Bronchial epithelial cell (primary cell): ENCODE measurements around the gene ZMAT5. TPM values are rescaled to one million over a fixed set of nuclear protein-coding genes. Genes with fewer than 3 reads are reported as not detected.
"Not testable (repeated sequence)": the region's sequence is repeated elsewhere in the genome, so short reads cannot be mapped to it uniquely, and the experiment has no call there.

Experiments used
- DNase-seq: peaks from one replicate; pipeline ENCODE4 v3.0.0-alpha.2; 2010; ENCODE audit warnings: low read depth
- FAIRE-seq: peaks from 2 replicates; lab custom pipeline; 2011; peaks lifted over from hg19 to GRCh38; lab: Jason Lieb, UNC
- H3K27me3 ChIP-seq: 2 replicates; pipeline ENCODE4 v1.5.1; 2011; ENCODE audit warnings: low read length; ENCODE audit not compliant: control insufficient read depth, insufficient read depth
- H3K36me3 ChIP-seq: 2 replicates; pipeline ENCODE4 v1.5.1; 2011; ENCODE audit warnings: low read length; ENCODE audit not compliant: control insufficient read depth, insufficient read depth
- H3K4me3 ChIP-seq: 2 replicates; pipeline ENCODE4 v1.5.1; 2011; ENCODE audit warnings: mild to moderate bottlenecking, low read depth, low read length, control low read depth
- total RNA-seq: library from RNA; depleted of rRNA; stranded (reverse); fragments of >200 nt; gene quantifications from 2 replicates; pipeline ENCODE4 v1.2.1, GENCODE V29; 2014
- TF ChIP-seq, protein P1 (sequence below): IDR thresholded peaks from 2 replicates; pipeline ENCODE4 v1.5.1; 2011; ENCODE audit warnings: mild to moderate bottlenecking, moderate library complexity, low read length, control low read depth, inconsistent platforms; ENCODE audit not compliant: insufficient read depth, severe bottlenecking

The ZMAT5 gene
- total RNA-seq, 1 donor from 2014 or later = 24.7 TPM

DNA sequence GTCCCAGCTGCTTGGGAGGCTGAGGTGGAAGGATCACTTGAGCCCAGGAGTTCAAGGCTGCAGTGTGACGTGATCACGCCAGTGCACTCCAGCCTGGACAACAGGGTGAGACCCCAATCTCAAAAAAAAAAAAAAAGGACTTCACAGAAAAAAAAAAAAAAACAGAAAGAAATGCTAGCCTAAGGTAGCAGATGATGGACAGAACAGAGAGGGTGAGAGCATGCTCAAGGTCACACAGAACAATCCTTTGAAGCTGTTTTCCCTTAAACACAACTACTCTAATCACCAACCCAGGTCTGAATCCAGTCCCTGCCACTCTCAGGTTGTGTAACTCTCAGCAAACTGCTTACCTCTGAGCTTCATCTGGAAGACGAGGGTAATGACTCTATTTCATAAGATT is 9.7 kb downstream of the ZMAT5 start:
- FAIRE-seq = peak; percentile 50
- TF ChIP-seq, protein P1, sequence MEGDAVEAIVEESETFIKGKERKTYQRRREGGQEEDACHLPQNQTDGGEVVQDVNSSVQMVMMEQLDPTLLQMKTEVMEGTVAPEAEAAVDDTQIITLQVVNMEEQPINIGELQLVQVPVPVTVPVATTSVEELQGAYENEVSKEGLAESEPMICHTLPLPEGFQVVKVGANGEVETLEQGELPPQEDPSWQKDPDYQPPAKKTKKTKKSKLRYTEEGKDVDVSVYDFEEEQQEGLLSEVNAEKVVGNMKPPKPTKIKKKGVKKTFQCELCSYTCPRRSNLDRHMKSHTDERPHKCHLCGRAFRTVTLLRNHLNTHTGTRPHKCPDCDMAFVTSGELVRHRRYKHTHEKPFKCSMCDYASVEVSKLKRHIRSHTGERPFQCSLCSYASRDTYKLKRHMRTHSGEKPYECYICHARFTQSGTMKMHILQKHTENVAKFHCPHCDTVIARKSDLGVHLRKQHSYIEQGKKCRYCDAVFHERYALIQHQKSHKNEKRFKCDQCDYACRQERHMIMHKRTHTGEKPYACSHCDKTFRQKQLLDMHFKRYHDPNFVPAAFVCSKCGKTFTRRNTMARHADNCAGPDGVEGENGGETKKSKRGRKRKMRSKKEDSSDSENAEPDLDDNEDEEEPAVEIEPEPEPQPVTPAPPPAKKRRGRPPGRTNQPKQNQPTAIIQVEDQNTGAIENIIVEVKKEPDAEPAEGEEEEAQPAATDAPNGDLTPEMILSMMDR = no peak

DNA sequence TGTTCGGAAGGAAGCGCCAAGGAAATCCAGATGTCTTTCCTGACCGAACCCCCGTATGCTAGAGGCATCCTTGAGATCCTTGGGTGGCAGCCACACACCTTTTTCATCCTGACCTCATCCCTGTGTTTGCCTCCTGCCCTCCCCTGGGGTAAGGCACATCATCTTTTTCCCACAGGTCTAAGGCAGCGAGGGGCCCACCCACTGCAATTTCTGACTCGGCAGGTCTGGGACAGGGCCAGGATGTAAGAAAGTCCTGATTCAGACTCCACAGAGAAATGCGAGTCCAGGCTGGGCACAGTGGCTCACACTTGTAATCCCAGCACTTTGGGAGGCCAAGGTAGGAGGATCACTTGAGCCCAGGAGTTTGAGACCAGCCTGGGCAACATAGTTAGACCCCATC is 10.5 kb downstream of the ZMAT5 start:
- peak; percentile 80 for DNase-seq
- Histone ChIP-seq H3K36me3 (no peaks in the 10 kb centered on the region), H3K27me3 (no peaks in the 10 kb centered on the region), H3K4me3 (no peak overlapping the region)
- FAIRE-seq = no peak
- TF ChIP-seq, protein P1 = no peak

More for the DNA sequence above, 9.7 kb downstream of the ZMAT5 start:
- Histone ChIP-seq H3K4me3 (no peak overlapping the region), H3K36me3 (no peaks in the 10 kb centered on the region), H3K27me3 (no peaks in the 10 kb centered on the region)
- DNase-seq = no peak

DNA sequence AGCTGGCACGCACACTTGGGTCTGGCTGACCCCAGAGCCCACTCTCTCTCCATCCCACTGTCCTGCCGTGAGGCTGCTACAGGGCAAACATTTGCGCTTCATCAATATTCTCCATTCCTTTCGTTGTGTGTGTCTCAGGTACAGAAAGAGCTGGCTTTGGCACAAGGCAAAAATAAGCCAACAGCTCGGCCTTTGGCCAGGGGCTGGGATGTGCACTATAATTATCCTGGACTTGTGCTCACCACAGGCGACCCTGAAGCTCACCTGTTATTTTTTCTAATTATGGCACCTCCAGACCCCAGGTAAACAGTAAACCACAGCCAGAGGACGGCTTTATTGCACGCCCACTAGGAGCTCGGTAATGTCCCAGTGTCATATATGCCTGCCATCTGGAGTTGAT is 10.9 kb downstream of the ZMAT5 start:
- FAIRE-seq = no peak
- Histone ChIP-seq H3K36me3 (no peaks in the 10 kb centered on the region), H3K27me3 (no peaks in the 10 kb centered on the region), H3K4me3 (no peak overlapping the region)
- TF ChIP-seq, protein P1 = no peak
- no peak for DNase-seq

DNA sequence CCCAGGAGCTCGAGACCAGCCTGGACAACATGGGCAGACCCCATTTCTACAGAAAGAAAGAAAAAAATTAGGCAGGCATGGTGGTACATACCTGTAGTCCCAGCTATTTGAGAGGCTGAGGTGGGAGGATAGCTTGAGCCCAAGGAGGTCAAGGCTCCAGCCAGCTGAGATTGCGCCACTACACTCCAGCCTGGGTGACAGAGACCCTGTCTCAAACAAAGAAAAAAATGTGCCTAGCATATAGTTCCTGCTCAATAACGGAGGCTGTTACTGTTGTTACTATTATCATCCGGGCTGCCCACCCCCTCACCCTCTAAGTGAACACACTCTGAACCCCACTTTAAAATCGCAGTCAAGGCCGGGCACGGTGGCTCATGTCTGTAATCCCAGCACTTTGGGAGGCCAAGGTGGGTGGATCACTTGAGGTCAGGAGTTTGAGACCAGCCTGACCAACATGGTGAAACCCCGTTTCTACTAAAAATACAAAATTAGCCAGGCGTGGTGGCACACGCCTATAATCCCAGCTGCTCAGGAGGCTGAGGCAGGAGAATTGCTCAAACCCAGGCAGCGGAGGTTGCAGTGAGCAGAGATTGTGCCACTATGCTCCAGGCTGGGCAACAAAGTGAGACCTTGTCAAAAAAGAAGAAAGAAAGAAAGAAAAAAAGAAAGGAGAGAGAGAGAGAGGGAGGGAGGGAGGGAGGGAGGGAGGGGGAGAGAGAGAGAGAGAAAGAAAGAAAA is 12.0 kb downstream of the ZMAT5 start:
- DNase-seq, H3K27me3 ChIP-seq, FAIRE-seq, H3K36me3 ChIP-seq, H3K4me3 ChIP-seq: not testable (repeated sequence)

- Histone ChIP-seq H3K27me3 (no peaks in the 10 kb centered on the region), H3K4me3 (no peak overlapping the region), H3K36me3 (no peaks in the 10 kb centered on the region)
- TF ChIP-seq, protein P1 = no peak
- FAIRE-seq (no peak), DNase-seq (no peak)
These were observed 12.8 kb downstream of the ZMAT5 start for GRCh38 chr22:29753808-29754657.

DNA sequence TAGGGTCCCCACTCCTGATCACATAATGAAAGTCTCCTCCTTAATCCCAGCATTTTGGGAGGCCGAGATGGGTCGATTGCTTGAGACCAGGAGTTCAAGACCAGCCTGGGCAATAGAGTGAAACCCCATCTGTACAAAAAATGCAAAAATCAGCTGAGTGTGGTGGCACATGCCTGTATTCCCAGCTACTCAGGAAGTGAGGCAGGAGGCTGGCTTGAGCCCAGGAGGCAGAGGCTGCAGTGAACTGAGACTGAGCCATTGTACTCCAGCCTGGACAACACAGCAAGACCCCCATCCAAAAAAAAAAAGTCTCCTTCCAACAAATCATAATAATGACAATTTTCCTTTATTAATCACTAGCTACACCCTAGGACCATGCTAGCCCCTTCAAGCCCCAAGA is 15.1 kb downstream of the ZMAT5 start:
- FAIRE-seq (no peak), DNase-seq (no peak)
- Histone ChIP-seq H3K4me3 (no peak overlapping the region), H3K27me3 (no peaks in the 10 kb centered on the region), H3K36me3 (peaks cover 1% of the 10 kb centered on the region)
- TF ChIP-seq, protein P1 = no peak
